Stimulated activated naive CD8-positive, alpha-beta T cell treated with anti-CD3 and anti-CD28 coated beads, Interleukin-15, amount 100 ng/mL, for 72 hours (primary cell): ENCODE measurements around the gene CASP5.
"Not testable (repeated sequence)": the region's sequence is repeated elsewhere in the genome, so short reads cannot be mapped to it uniquely, and the experiment has no call there.

Source experiments
- ATAC-seq: fragments of 150-1000 bp; cut with Tn5 transposase; 2 replicates; pipeline ENCODE4 v1.10.0; 2021; ENCODE audit warnings: mild to moderate bottlenecking, moderate library complexity
- DNase-seq, 2 donors: peaks; one replicate each; pipeline ENCODE4 v3.0.0; 2021 to 2022
- H3K27ac Mint-ChIP-seq, 2 donors: one replicate each; pipeline ENCODE4 v1.8.0; 2022; ENCODE audit warnings: mild to moderate bottlenecking in 2 of 2, mixed read lengths in 2 of 2, moderate library complexity in 2 of 2
- H3K27me3 Mint-ChIP-seq: one replicate; pipeline ENCODE4 v1.8.0; 2022; ENCODE audit warnings: mixed read lengths
- H3K4me1 Mint-ChIP-seq: one replicate; pipeline ENCODE4 v1.8.0; 2022; ENCODE audit warnings: mild to moderate bottlenecking, mixed read lengths
- H3K4me3 Mint-ChIP-seq, 2 donors: one replicate each; pipeline ENCODE4 v1.8.0; 2022; ENCODE audit warnings: mild to moderate bottlenecking in 2 of 2, mixed read lengths in 2 of 2, moderate library complexity in 1 of 2
- H3K9me3 Mint-ChIP-seq, 2 donors: one replicate each; pipeline ENCODE4 v1.8.0; 2022; ENCODE audit warnings: mixed read lengths in 2 of 2

CASP5 gene

DNA sequence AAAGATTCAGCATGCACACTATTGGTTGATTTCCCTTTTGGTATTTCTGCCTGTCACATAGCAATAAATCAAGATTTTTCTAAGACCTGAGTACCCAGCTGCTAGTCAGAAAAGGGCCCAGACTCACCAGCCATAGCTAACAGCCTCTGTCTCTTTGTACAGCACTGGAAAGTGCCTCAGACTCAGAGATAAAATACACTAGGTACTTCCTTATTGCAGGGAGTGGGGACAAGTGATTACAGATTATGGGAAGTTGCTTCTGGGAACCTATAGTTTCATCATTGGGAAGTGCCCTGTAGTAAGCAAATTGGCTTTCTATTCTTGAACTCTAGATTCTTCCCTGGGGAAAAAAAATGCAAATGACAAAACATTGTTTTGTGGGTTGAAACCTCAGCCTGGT is at the start of gene CASP5:
CASP5 (minus strand) TSS at position 166 of the 400 bp plus-strand sequence; CDS start at position 134, 32 bp downstream.
- Mint-ChIP-seq H3K27me3 (no peaks in the 10 kb centered on the region), H3K4me1 (peaks cover 6% of the 10 kb centered on the region), H3K4me3 (no peak within 1 kb of the TSS), H3K9me3 (no peaks in the 10 kb centered on the region), H3K27ac (no peak within 1 kb of the TSS)
- ATAC-seq (no peak), DNase-seq (no peak)

DNA sequence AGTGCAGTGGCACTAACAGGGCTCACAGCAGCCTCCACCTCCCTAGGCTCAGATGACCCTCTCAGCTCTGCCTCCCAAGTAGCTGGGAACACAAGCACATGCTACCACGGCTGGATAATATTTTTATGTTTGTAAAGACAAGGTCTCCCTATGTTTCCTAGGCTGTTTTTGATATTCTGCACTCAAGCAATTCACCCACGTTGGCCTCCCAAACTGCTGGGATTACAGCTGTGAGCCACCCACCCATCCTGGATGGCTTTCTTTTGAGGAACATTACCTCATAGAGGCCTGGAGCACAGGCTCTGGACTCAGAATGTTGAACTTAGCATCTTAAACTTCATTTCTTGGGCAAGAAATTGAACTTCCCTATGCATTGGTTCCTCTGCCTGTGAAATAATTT is 49.1 kb upstream of the CASP5 start:
- H3K4me1 Mint-ChIP-seq: peaks cover 17% of the 10 kb centered on the region
- not testable (repeated sequence) for DNase-seq, H3K9me3 Mint-ChIP-seq, H3K27me3 Mint-ChIP-seq, H3K4me3 Mint-ChIP-seq, H3K27ac Mint-ChIP-seq, ATAC-seq

DNA sequence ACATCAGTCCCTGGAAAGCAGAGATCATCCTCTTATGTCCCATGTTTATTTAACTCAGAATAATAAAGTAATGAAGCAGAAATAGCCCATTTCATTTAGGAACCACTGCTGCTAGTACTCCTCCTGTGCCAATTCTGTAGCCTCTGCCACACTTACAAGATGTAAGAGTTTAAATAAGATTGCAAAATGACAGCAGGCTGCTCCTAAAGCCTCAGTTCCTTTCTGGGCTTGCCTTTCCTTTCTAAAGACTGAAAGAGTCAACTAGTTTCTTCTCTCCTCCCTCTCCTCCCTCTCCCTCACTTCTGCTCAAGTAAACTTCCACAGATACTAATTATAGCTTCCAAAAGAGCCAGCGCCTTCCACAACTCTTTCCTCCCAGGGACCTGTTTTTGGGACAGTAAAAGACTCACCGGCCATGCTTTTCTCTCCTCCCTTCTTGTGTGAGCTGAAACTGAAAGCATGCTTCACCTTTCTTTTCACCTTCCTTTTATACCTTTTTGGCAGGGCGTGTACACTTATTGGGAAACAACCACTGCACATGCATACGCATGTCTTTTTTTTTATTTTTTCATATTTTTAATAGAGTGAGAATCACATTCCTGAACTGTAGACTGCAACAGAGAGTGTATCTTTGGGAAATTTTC is 48.2 kb upstream of the CASP5 start:
- peak overlapping the region in 1 of 2 donors; percentile 36 for H3K4me3 Mint-ChIP-seq
- no peak for ATAC-seq
- DNase-seq: no peak
- H3K27ac Mint-ChIP-seq: peak overlapping the region in 1 of 2 donors; percentile 82
- no peaks in the 10 kb centered on the region for H3K9me3 Mint-ChIP-seq
- no peaks in the 10 kb centered on the region for H3K27me3 Mint-ChIP-seq
- H3K4me1 Mint-ChIP-seq: peaks cover 17% of the 10 kb centered on the region

DNA sequence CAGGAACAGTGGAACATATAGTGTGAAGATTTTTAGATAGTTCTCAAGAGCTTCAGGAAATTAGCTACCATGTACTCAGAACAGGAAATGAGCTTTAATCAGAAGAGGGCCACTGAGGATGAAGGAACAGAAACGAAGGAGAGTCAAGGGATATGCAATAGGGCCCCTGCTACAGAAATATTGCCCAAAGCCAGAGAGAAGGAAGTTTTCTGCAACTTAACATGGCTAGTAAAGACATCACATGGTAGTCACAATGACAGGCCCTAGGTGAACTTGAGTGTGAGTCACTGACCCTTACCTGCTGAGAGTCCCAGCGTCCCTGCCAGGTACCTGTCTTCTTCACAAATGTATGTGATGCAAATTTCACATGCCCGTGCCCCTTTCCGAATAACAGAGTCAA is 47.3 kb upstream of the CASP5 start:
- H3K4me1 Mint-ChIP-seq: peaks cover 17% of the 10 kb centered on the region
- no peak for DNase-seq
- H3K27ac Mint-ChIP-seq: peak overlapping the region in 1 of 2 donors; percentile 9
- H3K4me3 Mint-ChIP-seq: no peak overlapping the region
- no peaks in the 10 kb centered on the region for H3K9me3 Mint-ChIP-seq
- H3K27me3 Mint-ChIP-seq: no peaks in the 10 kb centered on the region
- ATAC-seq: no peak

DNA sequence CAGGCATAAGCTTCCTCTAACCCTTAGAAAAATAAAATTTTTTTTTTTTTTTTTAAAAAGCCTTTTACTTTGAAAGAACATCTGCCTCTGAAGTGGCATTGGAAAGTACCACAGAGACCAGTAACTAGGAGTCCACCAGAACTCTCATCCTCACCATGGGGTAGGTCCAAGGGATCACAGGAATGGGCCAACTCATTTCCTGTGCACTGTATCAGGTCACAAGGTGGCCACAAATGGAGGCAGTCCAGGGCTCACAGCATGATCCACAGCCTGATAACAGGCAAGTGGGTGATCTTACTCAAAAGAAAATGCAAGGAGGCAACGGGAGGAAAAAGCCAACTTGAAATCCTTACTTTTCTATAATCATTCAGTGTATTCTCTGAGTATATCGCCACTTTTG is 46.8 kb upstream of the CASP5 start:
- H3K4me1 Mint-ChIP-seq: peaks cover 17% of the 10 kb centered on the region
- not testable (repeated sequence) for H3K4me3 Mint-ChIP-seq, H3K27me3 Mint-ChIP-seq, H3K27ac Mint-ChIP-seq, H3K9me3 Mint-ChIP-seq, ATAC-seq, DNase-seq

DNA sequence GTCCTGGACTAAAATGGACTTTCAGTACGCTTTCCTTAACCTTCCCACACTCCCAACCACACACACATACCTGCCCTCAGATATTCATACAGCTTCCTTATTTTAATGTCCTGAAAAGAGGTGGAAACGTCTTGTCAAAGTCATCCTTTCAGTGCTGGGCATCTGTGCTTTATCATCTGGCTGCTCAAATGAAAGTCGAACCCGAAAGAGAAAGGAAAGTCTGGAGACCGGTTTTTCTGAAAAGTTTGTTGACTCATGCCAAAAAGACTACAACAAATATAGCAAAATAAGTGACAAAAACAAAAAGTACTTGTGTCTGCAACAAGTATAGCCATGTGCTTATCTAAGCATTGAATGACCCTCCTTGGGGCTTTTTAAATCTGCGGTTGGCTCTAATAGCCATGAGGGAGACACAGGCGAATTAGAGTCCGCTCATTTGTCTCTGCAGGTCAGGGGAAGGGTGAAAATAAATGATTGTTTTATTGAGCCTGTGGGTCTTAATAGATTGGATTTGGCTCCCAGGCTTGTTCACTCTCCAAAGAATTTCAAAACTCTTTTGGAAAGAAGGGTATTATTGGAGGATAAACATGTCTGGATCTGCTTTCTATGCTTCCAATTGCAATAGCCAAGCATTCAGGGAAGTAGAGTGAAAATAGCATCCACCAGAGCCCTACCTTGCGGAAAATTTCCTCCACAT is 40.4 kb upstream of the CASP5 start:
- not testable (repeated sequence) for ATAC-seq, DNase-seq, H3K27ac Mint-ChIP-seq, H3K4me1 Mint-ChIP-seq, H3K27me3 Mint-ChIP-seq, H3K4me3 Mint-ChIP-seq, H3K9me3 Mint-ChIP-seq

DNA sequence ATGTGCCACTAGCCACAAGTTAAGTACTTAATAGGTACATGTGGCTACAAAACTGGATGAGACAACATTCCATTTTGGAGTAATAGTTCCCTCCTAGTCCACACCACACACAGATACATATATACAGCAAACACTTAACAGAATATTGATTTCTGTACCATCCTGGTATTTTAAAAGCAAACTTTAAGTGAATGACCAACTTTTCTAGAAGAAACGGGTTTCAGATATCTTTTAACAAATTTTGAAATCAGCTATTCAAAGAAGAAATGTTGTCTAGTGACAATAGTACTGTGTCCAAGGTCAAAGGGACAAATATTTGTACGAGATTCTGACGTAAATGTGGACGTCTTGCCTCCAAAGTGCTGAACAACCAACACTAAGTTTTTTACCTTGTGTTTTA is 34.5 kb upstream of the CASP5 start:
- Mint-ChIP-seq H3K27me3 (no peaks in the 10 kb centered on the region), H3K27ac (no peak overlapping the region), H3K4me1 (no peaks in the 10 kb centered on the region), H3K9me3 (no peaks in the 10 kb centered on the region), H3K4me3 (no peak overlapping the region)
- ATAC-seq (no peak), DNase-seq (no peak)

DNA sequence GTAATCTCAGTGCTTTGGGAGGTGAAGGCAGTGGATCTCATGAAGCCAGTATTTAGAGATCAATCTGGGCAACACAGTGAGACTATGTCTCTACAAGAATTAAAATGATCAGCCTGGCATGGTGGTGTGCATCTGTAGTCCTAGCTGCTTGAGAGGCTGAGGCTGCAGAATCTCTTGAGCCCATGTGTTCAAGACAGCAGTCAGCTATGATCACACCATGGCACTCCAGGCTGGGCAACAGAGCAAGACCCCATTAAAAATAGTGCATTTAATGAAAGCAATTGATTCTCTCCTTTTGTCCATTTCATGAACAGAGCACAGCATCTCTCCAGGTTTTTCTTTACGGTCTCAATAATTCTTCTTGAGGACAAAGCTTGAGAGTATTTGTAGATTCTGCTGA is 33.5 kb upstream of the CASP5 start:
- DNase-seq: no peak
- H3K27me3 Mint-ChIP-seq: no peaks in the 10 kb centered on the region
- no peak overlapping the region for H3K4me3 Mint-ChIP-seq
- H3K9me3 Mint-ChIP-seq: no peaks in the 10 kb centered on the region
- H3K27ac Mint-ChIP-seq: no peak overlapping the region
- no peaks in the 10 kb centered on the region for H3K4me1 Mint-ChIP-seq
- ATAC-seq: no peak

DNA sequence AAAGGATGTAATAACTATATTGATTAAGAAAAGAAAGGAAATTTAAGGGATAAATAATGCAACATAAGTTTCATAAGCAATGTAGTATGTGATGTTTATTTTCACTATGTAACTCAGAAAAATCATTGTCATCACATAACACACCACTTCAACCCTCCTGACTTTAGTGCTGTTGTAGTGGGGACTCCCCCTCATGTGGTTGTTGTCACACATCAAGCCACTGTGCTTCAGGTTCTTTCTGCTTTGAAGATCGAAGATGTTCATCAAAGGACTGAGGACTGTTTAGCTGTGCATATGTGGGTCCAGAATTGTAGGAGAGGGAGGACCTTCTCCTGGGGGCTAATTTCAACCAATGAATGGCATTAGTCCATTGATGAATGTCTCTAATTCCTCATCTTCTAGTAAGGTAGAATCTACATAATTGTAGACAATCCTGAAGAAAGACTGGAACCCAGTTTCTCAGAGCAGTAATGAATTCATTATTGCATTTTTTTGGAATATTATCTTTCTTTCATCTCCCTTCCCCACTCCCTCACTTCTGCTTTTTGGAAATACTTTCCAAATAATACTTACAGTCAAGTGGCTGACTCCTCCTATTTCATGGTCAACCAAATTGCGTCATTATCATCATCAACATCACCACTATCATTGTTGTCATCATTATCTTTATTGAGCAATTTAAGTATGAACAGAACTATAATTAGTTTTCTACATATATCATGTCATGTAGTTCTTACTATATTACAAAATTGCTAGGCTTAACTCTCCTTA is 31.9 kb upstream of the CASP5 start:
- peak; percentile 56 for ATAC-seq
- H3K4me3 Mint-ChIP-seq: no peak overlapping the region
- H3K9me3 Mint-ChIP-seq: no peaks in the 10 kb centered on the region
- DNase-seq: no peak
- no peaks in the 10 kb centered on the region for H3K4me1 Mint-ChIP-seq
- no peaks in the 10 kb centered on the region for H3K27me3 Mint-ChIP-seq
- H3K27ac Mint-ChIP-seq: no peak overlapping the region

DNA sequence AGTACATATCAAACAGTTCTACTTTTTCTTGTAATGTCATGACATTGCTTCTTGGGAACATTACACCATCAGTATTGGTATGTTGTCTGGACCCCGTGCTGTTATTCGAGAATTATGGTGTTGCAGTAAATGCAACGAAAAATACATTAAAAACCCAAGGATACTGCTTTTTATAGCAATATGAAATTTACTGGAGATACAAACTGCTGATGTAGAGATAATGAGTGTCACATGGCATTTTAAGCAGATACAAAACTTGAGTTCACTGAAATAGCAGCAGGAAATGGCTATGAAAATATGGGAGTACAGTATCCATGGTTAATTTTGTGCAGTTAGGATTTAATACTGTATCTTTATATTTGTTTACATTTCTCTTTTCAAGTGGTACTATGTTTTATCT is 29.5 kb upstream of the CASP5 start:
- Mint-ChIP-seq H3K4me3 (no peak overlapping the region), H3K27ac (no peak overlapping the region), H3K9me3 (no peaks in the 10 kb centered on the region), H3K4me1 (no peaks in the 10 kb centered on the region), H3K27me3 (no peaks in the 10 kb centered on the region)
- ATAC-seq (no peak), DNase-seq (no peak)

DNA sequence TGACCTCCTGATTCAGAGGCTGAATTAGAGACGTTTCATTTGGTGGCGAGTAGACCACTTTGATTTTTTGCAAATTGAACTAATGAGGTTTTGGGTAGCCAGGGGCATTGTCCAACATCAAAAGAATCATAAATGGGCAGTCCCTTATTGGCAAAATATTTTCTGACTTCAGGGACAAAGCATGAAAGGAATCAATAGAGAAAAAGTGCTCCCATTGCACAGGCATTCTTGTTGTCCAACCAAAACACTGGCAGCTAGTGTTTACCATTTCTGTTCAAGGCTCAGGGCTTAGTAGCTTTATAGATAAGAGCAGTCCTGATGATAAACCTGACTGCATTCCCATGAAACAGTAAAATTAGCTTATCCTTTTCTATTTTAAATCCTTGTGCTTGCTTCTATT is 28.6 kb upstream of the CASP5 start:
- H3K9me3 Mint-ChIP-seq: no peaks in the 10 kb centered on the region
- no peak overlapping the region for H3K4me3 Mint-ChIP-seq
- H3K27ac Mint-ChIP-seq: no peak overlapping the region
- no peaks in the 10 kb centered on the region for H3K27me3 Mint-ChIP-seq
- peaks cover 9% of the 10 kb centered on the region for H3K4me1 Mint-ChIP-seq
- DNase-seq (no peak), ATAC-seq (no peak)

DNA sequence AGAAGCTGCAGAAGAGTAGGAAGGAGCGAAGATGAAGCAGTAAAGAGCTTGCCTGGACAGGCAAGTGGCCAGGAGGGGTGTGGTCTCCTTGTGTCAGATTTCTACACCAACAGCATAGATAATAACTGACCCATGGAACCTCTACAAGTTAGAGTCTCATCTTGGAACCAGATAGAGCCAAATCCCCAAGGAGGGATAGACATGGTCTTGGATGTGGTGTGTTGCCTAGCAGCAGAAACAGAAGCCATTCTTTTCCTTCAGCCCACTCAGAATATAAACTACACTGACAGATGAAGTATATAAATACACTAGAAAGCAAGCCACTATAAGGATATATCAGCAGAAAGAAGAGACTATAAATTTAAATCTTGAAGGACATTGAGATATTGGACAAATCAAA is 26.5 kb upstream of the CASP5 start:
- ATAC-seq (no peak), DNase-seq (no peak)
- H3K9me3 Mint-ChIP-seq: no peaks in the 10 kb centered on the region
- peaks cover 26% of the 10 kb centered on the region for H3K4me1 Mint-ChIP-seq
- H3K27ac Mint-ChIP-seq: no peak overlapping the region
- no peak overlapping the region for H3K4me3 Mint-ChIP-seq
- no peaks in the 10 kb centered on the region for H3K27me3 Mint-ChIP-seq

DNA sequence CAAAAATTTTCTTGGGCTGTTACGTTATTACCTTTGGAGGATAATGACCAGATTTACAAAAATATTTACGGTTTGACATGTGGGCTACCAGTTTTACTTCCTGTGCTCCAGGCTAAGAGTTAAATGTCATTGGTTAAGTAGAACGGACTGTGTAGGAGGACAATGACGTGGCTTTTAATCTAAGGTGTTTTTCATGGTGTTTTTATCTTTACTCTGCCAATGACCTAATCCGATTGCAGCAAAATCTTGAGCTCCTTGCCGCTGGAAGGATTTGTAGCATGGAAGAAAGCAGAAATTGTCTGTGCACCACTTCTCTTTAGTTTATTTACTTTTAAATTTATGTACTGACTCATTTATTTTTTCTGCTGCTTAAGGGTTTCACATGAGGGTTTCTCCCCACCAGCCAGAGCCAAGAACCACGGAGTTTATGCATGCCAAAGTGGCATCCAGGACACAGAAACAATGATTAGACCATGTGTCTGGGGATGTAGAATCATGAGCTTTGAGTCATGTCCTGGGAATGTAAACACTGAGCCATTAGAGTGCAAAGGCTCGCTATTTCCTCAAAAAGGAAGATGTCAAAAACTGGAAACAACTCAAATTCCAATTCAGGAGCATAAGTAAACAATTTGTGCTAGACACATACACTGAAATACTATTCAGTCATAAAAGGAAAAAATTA is 24.1 kb upstream of the CASP5 start:
- H3K9me3 Mint-ChIP-seq: no peaks in the 10 kb centered on the region
- peaks cover 45% of the 10 kb centered on the region for H3K4me1 Mint-ChIP-seq
- no peak for ATAC-seq
- no peak overlapping the region for H3K27ac Mint-ChIP-seq
- H3K27me3 Mint-ChIP-seq: no peaks in the 10 kb centered on the region
- no peak overlapping the region for H3K4me3 Mint-ChIP-seq
- no peak for DNase-seq

DNA sequence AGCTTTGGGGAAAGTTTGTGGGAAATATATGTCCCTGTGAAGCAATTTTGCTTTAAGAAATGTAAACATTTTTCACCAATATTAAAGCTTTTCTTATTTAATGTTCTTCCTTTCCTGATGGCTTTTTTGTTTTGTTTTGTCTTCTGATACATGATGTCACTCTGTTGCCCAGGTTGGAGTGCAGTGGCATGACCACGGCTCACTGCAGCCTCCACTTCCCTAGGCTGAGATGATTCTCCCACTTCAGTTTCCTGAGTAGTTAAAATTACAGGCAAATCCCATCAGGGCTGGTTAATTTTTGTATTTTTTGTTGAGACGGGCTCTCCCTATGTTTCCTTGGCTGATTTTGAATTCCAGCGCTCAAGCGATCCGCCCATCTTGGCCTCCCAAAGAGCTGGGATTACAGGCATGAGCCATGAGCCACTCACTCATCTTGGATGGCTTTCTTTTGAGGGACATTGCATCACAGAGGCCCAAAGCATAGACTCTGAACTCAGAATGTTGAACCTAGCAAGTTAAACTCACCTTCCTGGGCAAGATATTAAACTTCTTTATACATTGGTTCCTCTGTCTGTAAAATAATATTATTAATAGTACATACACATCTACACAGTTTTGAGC is 22.8 kb upstream of the CASP5 start:
- peak overlapping the region; percentile 42 to 55 for H3K4me3 Mint-ChIP-seq
- DNase-seq: no peak
- no peaks in the 10 kb centered on the region for H3K27me3 Mint-ChIP-seq
- H3K27ac Mint-ChIP-seq: peak overlapping the region in 1 of 2 donors; percentile 94
- peaks cover 53% of the 10 kb centered on the region for H3K4me1 Mint-ChIP-seq
- H3K9me3 Mint-ChIP-seq: no peaks in the 10 kb centered on the region
- no peak for ATAC-seq
